CD4-positive, alpha-beta T cell treated with Interleukin-17A for 4 hours (primary cell): ENCODE results near the gene STARD6.
"Not testable (repeated sequence)": the region's sequence is repeated elsewhere in the genome, so short reads cannot be mapped to it uniquely, and the experiment has no call there.

Experiments used
- DNase-seq: peaks from one replicate; pipeline ENCODE4 v3.0.0-alpha.2; 2020; ENCODE audit warnings: mixed read lengths

Gene STARD6

GRCh38 chr18:54335638-54336173, 22.0 kb downstream of the STARD6 start:
- no peak for DNase-seq

- no peak for DNase-seq
Measured at GRCh38 chr18:54330768-54331548, 26.7 kb downstream of the STARD6 start.

DNA sequence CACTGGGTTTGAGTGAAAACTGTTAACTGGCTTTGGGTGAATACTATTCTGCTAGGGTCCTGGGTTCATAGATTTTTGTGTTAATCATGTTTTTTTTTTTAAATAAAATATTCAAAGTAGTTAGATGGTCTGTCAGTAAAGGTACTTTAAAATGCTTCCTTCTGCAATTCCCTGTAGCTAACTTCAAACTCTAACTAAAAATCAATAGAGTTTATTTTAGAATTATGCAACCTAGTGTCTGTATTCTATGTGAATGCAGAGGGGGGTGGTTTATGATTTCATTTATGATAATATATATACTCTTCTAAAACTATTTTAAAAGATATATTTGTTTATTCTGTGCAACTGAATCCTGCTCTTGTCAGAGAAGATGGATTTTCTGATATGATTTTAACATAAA, 27.9 kb downstream of the STARD6 start:
- no peak for DNase-seq

DNA sequence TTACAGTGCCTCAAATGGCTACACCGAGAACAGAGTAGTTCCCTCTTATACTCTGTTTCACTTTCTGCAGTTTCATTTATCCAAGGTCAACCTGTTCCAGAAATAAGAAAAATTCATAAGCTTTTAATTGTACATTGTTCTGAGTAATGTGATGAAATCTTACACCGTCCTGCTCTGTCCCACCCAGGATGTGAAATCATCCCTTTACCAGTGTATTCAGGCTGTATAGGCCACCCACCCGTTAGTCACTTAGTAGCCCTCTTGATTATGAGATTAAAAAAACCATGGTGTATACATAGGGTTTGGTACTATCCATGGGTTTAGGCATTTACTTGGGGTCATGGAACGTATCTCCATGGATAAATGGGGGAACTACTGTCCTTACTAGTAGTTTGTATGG, 29.8 kb downstream of the STARD6 start:
- DNase-seq = no peak

- DNase-seq = no peak
Measured at GRCh38 chr18:54323970-54324369, 33.7 kb downstream of the STARD6 start.

DNA sequence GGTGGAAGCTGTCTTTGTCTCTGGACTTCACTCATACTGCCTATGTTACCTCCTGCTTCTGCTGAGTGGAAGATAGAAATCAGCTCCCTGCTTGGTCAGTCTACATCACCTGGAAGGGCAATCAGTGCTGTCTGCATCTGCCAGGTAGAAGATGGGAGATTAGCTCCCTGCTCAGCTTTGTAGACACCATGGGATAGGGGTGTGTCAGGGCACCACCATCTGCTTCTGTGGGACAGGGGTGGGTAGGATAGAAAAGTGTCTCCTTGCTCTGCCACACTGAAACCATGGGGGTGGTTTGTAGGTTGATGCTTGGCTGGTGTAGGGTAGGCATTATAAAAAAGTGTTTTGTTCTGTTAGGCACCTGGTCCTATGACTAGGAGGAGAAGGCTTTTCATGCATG, 34.1 kb downstream of the STARD6 start:
- DNase-seq = no peak

- no peak for DNase-seq
Measured at GRCh38 chr18:54316071-54316820, 41.4 kb downstream of the STARD6 start.

GRCh38 chr18:54309564-54309963, 48.1 kb downstream of the STARD6 start:
- not testable (repeated sequence) for DNase-seq

- no peak for DNase-seq
Measured at GRCh38 chr18:54303408-54303807, 54.2 kb downstream of the STARD6 start.

- not testable (repeated sequence) for DNase-seq
Measured at GRCh38 chr18:54298991-54299390, 58.7 kb downstream of the STARD6 start.

DNA sequence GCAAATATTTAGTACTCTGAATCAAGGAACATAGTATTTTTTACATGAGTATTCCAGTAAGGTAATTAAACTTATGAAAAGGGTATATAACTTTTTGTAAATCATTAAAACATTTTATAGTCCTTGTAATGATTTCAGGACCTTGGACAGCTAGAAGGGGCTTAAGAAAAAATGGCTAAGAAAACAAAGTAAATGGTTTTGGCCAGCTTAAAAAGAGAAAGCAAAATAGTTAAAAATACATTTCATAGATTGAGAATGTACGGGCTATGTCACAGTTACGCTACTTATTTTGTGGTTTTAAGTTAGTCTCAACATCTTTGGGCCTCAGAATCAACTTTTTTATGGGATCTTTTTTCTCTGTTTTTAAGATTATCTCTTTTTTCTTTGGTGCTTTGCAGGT, 61.6 kb downstream of the STARD6 start:
- DNase-seq = no peak

- no peak for DNase-seq
Measured at GRCh38 chr18:54294274-54294673, 63.4 kb downstream of the STARD6 start.

GRCh38 chr18:54284981-54285785, 72.5 kb downstream of the STARD6 start:
- peak; percentile 54 for DNase-seq

- DNase-seq = no peak
Measured at GRCh38 chr18:54284535-54284934, 73.1 kb downstream of the STARD6 start.

GRCh38 chr18:54280220-54280569, 77.5 kb downstream of the STARD6 start:
- no peak for DNase-seq

GRCh38 chr18:54279477-54280219, 78.0 kb downstream of the STARD6 start:
- no peak for DNase-seq

DNA sequence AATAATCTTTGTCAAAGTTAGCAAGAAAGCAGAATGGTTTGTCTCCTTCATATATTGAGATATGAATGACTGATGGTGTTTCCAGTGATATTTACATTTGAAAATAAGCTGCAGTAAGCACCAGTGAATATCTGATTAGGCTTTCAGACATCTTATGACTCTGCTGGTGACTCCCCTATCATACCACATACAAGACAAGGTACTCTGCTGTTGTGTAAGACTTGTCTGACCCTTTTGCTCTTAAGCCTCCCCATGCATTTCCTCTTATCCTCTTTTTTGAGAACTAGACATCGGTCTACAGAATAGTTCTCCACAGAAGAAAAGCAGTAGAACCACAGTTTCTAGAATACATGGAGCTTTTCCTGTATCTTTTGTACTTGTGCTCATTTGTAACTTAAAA, 79.0 kb downstream of the STARD6 start:
- no peak for DNase-seq

DNA sequence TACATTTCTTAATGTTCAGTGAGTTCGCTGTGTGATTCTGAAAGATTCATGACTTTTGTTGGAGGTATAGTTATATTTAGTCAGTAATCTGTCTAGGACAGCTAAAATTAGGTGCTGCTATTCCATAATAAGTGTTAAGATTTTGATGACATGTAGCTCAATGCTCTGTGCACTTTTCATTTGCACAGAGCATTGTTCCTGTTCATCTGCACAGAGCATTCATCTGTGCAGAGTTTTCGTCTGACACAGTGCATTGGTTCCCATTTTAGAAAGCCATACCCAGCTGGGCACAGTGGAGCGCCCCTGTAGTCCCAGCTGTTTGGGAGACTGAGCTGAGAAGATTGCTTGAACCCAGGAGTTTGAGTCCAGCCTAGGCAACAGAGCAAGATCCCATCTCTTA, 79.8 kb downstream of the STARD6 start:
- DNase-seq = no peak
